H9 (cell line): Measurements from ENCODE around the gene CAMK2N1. TPM values are rescaled to one million over a fixed set of nuclear protein-coding genes. Genes with fewer than 3 reads are reported as not detected.

Experiments
- DNase-seq: peaks from one replicate; pipeline ENCODE4 v3.0.0-alpha.2; 2017
- H2AFZ ChIP-seq: one replicate; pipeline ENCODE4 v1.6.1; 2013; ENCODE audit warnings: mild to moderate bottlenecking, low read length, control low read depth, moderate library complexity
- H2AK5ac ChIP-seq: 2 replicates; pipeline ENCODE4 v1.6.1; 2013; ENCODE audit warnings: low read length, control low read depth, mixed read lengths; ENCODE audit not compliant: insufficient read length
- H2BK120ac ChIP-seq: one replicate; pipeline ENCODE4 v1.6.1; 2013; ENCODE audit warnings: low read depth, mild to moderate bottlenecking, low read length, control low read depth, inconsistent platforms; ENCODE audit not compliant: poor library complexity, severe bottlenecking
- H2BK12ac ChIP-seq: 2 replicates; pipeline ENCODE4 v1.6.1; 2013; ENCODE audit warnings: low read length, control low read depth, mixed read lengths, low read depth; ENCODE audit not compliant: insufficient read length
- H2BK15ac ChIP-seq: 2 replicates; pipeline ENCODE4 v1.6.1; 2013; ENCODE audit warnings: low read depth, low read length, control low read depth
- H2BK20ac ChIP-seq: one replicate; pipeline ENCODE4 v1.6.1; 2013; ENCODE audit warnings: low read depth, mild to moderate bottlenecking, low read length, control low read depth, inconsistent platforms; ENCODE audit not compliant: poor library complexity, severe bottlenecking
- H2BK5ac ChIP-seq: 2 replicates; pipeline ENCODE4 v1.6.1; 2013; ENCODE audit warnings: low read length, control low read depth, mixed read lengths; ENCODE audit not compliant: insufficient read length
- H3K14ac ChIP-seq: 2 replicates; pipeline ENCODE4 v1.6.1; 2013; ENCODE audit warnings: low read length, control low read depth; ENCODE audit not compliant: insufficient read depth
- H3K18ac ChIP-seq: 2 replicates; pipeline ENCODE4 v1.6.1; 2013; ENCODE audit warnings: low read depth, mild to moderate bottlenecking, mixed read lengths, low read length, control low read depth; ENCODE audit not compliant: insufficient read length
- H3K23ac ChIP-seq: 2 replicates; pipeline ENCODE4 v1.6.1; 2013; ENCODE audit warnings: low read length, control low read depth, mixed read lengths, low read depth; ENCODE audit not compliant: insufficient read length
- H3K23me2 ChIP-seq: 2 replicates; pipeline ENCODE4 v1.6.1; 2013; ENCODE audit warnings: low read depth, mild to moderate bottlenecking, mixed read lengths, low read length, control low read depth; ENCODE audit not compliant: insufficient read length, poor library complexity, severe bottlenecking
- H3K27ac ChIP-seq: 2 replicates; pipeline ENCODE4 v1.5.1; 2013; ENCODE audit warnings: low read length, control low read depth, mixed read lengths, low read depth; ENCODE audit not compliant: insufficient read length
- H3K27me3 ChIP-seq: 2 replicates; pipeline ENCODE4 v1.6.1; 2013; ENCODE audit warnings: low read length, control low read depth, inconsistent platforms; ENCODE audit not compliant: insufficient read depth
- H3K4ac ChIP-seq: 2 replicates; pipeline ENCODE4 v1.6.1; 2013; ENCODE audit warnings: low read depth, mild to moderate bottlenecking, control low read depth, inconsistent platforms, low read length, moderate library complexity
- H3K4me1 ChIP-seq: 2 replicates; pipeline ENCODE4 v1.6.1; 2013; ENCODE audit warnings: low read length, control low read depth, inconsistent platforms; ENCODE audit not compliant: insufficient read depth
- H3K4me2 ChIP-seq: 2 replicates; pipeline ENCODE4 v1.6.1; 2013; ENCODE audit warnings: low read length, control low read depth, mixed read lengths; ENCODE audit not compliant: insufficient read length, insufficient read depth
- H3K56ac ChIP-seq: 2 replicates; pipeline ENCODE4 v1.6.1; 2013; ENCODE audit warnings: low read depth, mild to moderate bottlenecking, mixed read lengths, low read length, control low read depth; ENCODE audit not compliant: insufficient read length
- H3K79me1 ChIP-seq: 2 replicates; pipeline ENCODE4 v1.6.1; 2013; ENCODE audit warnings: low read depth, mild to moderate bottlenecking, moderate library complexity, low read length, control low read depth, inconsistent platforms; ENCODE audit not compliant: insufficient read depth, poor library complexity, severe bottlenecking
- H3K79me2 ChIP-seq: 2 replicates; pipeline ENCODE4 v1.6.1; 2013; ENCODE audit warnings: low read length, control low read depth, inconsistent platforms; ENCODE audit not compliant: insufficient read depth
- H3K9ac ChIP-seq: 2 replicates; pipeline ENCODE4 v1.6.1; 2013; ENCODE audit warnings: low read length, control low read depth, mixed read lengths; ENCODE audit not compliant: insufficient read length; ENCODE audit errors: extremely low read depth
- H3K9me3 ChIP-seq: one replicate; pipeline ENCODE4 v1.6.1; 2013; ENCODE audit warnings: low read depth, low read length, inconsistent platforms; ENCODE audit not compliant: control insufficient read depth
- H3T11ph ChIP-seq: one replicate; pipeline ENCODE4 v1.6.1; 2013; ENCODE audit warnings: mild to moderate bottlenecking, low read length, control low read depth, inconsistent platforms
- H4K20me1 ChIP-seq: one replicate; pipeline ENCODE4 v1.6.1; 2013; ENCODE audit not compliant: control insufficient read depth, insufficient read length, insufficient read depth
- H4K5ac ChIP-seq: 2 replicates; pipeline ENCODE4 v1.6.1; 2013; ENCODE audit warnings: low read depth, mild to moderate bottlenecking, mixed read lengths, low read length, control low read depth; ENCODE audit not compliant: insufficient read length
- H4K8ac ChIP-seq: replicated peaks from 2 replicates; pipeline ENCODE4 v1.6.1; 2013; ENCODE audit warnings: low read length, control low read depth, mixed read lengths, low read depth; ENCODE audit not compliant: insufficient read length
- H4K91ac ChIP-seq: 2 replicates; pipeline ENCODE4 v1.6.1; 2013; ENCODE audit warnings: low read depth, mild to moderate bottlenecking, moderate library complexity, mixed read lengths, low read length, control low read depth; ENCODE audit not compliant: insufficient read length
- H3K27ac Mint-ChIP-seq, 3 experiments: 2 replicates in 2 of 3; 3 replicates in 1 of 3; pipeline ENCODE4 v1.8.0; 2020 to 2021; ENCODE audit warnings: mixed read lengths in 3 of 3, mild to moderate bottlenecking in 1 of 3, moderate library complexity in 1 of 3
- H3K27me3 Mint-ChIP-seq: 2 replicates; pipeline ENCODE4 v1.8.0; 2021; ENCODE audit warnings: low read depth, mild to moderate bottlenecking, moderate library complexity, mixed read lengths
- H3K36me3 Mint-ChIP-seq, 3 experiments: 2 replicates in 2 of 3; 3 replicates in 1 of 3; pipeline ENCODE4 v1.8.0; 2020 to 2021; ENCODE audit warnings: low read depth in 3 of 3, mixed read lengths in 3 of 3; ENCODE audit not compliant: insufficient read depth in 1 of 3
- H3K4me1 Mint-ChIP-seq, 2 experiments: 2 replicates each; pipeline ENCODE4 v1.8.0; 2020; ENCODE audit warnings: mixed read lengths in 2 of 2
- H3K4me3 Mint-ChIP-seq, 2 experiments: 2 replicates in 1 of 2; 3 replicates in 1 of 2; pipeline ENCODE4 v1.8.0; 2020 to 2021; ENCODE audit warnings: mild to moderate bottlenecking in 2 of 2, mixed read lengths in 2 of 2, moderate library complexity in 1 of 2
- H3K9me3 Mint-ChIP-seq, 2 experiments: 2 replicates in 1 of 2; 3 replicates in 1 of 2; pipeline ENCODE4 v1.8.0; 2020; ENCODE audit warnings: mild to moderate bottlenecking in 2 of 2, mixed read lengths in 2 of 2, moderate library complexity in 1 of 2
- WGBS: extraction: QIAGEN DNeasy Blood & Tissue Kit; methylation state at CpG from one replicate; pipeline ENCODE4 v1.1.7; 2013; ENCODE audit warnings: missing lambda C conversion rate, low lambda C conversion rate, mixed read lengths; ENCODE audit not compliant: insufficient read length; ENCODE audit errors: extremely low coverage; 5-methylcytosine and 5-hydroxymethylcytosine counted together
- total RNA-seq: library from RNA; stranded (reverse); gene quantifications from 2 replicates; pipeline ENCODE4 v1.2.1, GENCODE V29; 2021
- TF ChIP-seq, protein P1 (sequence below): fragments of 200-600 bp; sonication (generic); conservative IDR thresholded peaks from 3 replicates; pipeline ENCODE4 v1.8.0; 2021; ENCODE audit warnings: antibody characterized with exemption, mild to moderate bottlenecking

Gene CAMK2N1
- total RNA-seq, 1 experiment from 2014 or later: 1.2 TPM

DNA sequence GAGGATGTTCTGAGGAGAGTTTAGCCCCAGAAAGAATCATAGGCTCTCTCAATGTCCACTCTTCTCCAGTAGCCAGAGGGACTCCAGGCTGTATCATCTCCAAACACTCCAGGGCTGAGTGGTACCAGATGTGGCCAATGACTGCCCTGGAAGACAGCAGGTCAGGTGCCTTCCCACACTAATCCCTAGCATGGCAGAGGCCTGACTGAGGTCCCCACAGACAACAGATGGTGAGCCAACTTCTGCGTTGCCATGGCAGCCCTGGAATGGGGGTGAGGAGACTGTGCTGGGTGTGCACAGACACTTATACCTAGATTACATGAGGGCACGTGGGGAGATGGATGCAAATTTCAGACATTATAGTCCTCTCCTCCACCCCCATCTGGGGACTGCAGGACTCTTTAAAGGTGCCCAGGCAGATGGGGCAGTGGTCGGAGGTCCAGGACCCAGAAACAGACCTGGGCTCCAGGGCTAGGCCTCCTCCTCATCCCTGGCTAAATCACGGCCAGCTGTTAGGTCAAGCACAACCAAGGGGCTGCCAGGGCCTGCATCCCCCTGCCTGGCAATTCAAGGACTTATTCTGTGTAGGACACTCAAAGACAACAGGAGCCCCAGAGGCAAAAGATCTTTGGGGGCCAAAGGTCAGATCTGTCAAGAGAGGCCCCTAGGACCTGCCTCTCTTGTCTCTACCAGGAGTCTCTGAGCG lies 42.9 kb downstream of the CAMK2N1 start:
- Histone ChIP-seq H3K14ac (no peak overlapping the region), H2AK5ac (no peak overlapping the region), H4K91ac (no peak overlapping the region), H4K8ac (no peak overlapping the region), H3K4ac (no peak overlapping the region), H3T11ph (no peak overlapping the region), H3K23ac (no peak overlapping the region), H3K79me1 (no peaks in the 10 kb centered on the region), H3K79me2 (no peaks in the 10 kb centered on the region), H3K4me2 (no peak overlapping the region), H3K9me3 (no peaks in the 10 kb centered on the region), H3K4me1 (no peaks in the 10 kb centered on the region), H3K23me2 (no peaks in the 10 kb centered on the region), H4K5ac (no peak overlapping the region), H2BK120ac (no peak overlapping the region), H3K56ac (no peak overlapping the region), H3K27me3 (no peaks in the 10 kb centered on the region), H2BK5ac (no peak overlapping the region), H3K9ac (no peak overlapping the region), H2AFZ (no peak overlapping the region), H3K27ac (no peak overlapping the region), H2BK12ac (no peak overlapping the region), H2BK20ac (no peak overlapping the region), H3K18ac (no peak overlapping the region), H2BK15ac (no peak overlapping the region), H4K20me1 (no peaks in the 10 kb centered on the region)
- no peak overlapping the region for H3K4me3 Mint-ChIP-seq
- peaks cover 5 to 17% of the 10 kb centered on the region in 2 experiments for H3K4me1 Mint-ChIP-seq
- H3K27me3 Mint-ChIP-seq: peaks cover 28% of the 10 kb centered on the region
- no CpG with 5 or more reads among the region's 5 CpGs for WGBS
- H3K27ac Mint-ChIP-seq: no peak overlapping the region
- no peaks in the 10 kb centered on the region for H3K9me3 Mint-ChIP-seq
- TF ChIP-seq, protein P1, sequence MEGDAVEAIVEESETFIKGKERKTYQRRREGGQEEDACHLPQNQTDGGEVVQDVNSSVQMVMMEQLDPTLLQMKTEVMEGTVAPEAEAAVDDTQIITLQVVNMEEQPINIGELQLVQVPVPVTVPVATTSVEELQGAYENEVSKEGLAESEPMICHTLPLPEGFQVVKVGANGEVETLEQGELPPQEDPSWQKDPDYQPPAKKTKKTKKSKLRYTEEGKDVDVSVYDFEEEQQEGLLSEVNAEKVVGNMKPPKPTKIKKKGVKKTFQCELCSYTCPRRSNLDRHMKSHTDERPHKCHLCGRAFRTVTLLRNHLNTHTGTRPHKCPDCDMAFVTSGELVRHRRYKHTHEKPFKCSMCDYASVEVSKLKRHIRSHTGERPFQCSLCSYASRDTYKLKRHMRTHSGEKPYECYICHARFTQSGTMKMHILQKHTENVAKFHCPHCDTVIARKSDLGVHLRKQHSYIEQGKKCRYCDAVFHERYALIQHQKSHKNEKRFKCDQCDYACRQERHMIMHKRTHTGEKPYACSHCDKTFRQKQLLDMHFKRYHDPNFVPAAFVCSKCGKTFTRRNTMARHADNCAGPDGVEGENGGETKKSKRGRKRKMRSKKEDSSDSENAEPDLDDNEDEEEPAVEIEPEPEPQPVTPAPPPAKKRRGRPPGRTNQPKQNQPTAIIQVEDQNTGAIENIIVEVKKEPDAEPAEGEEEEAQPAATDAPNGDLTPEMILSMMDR: no peak
- no peak for DNase-seq
- H3K36me3 Mint-ChIP-seq: no peaks in the 10 kb centered on the region
